ENCODE data around the gene MSMP. TPM values are rescaled to one million over a fixed set of nuclear protein-coding genes. Genes with fewer than 3 reads are reported as not detected.

The MSMP gene
- total and polyA plus RNA-seq, 2 donors (not counting 3 experiments of a cell fraction or from before 2014, with no cell fraction given) = 18.8 to 29.0 TPM

DNA sequence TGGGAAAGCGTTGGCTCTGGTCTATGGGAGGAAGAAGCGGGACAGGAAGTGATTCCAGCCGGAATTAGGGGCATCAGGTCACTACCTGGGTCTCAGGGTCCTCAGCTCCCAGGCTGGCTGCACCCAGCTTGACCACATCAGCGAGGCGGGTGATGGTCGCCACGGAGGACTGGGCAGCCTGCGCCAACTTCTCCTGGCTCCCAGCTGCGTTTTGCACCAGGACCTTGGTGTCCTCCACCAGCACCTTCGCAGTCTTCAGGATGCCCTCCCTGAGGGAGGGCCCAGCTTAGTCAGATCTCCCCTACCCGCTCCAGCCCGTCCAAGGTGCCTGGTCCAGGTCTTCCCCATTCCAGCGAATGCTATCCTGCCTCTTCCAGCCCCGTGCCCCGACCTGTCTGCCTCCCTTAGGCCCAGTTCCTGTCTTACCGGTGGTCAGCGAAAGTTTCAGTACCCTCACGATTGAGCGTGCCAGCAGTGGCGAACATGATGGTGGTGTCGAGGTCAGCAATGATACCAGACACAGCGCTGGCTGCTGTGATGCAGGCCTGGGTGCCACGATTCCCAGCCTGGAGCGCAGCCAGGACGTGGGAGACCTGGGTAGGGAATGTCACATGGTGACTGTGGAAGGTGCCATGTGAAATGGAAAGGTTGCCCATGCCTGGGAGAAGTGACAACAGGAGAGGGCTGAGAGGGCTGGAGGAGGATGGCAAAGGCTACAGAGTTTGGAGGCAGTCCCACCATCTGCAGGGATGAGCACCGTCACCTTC is 50.0 kb downstream of the MSMP start:
- CTCF ChIA-PET = interaction anchor here (2.3 kb wide), 1 partner anchor 8 kb away, joined by 17 read pairs; no protein-coding TSS in a partner anchor
- TF ChIP-seq, protein P1, sequence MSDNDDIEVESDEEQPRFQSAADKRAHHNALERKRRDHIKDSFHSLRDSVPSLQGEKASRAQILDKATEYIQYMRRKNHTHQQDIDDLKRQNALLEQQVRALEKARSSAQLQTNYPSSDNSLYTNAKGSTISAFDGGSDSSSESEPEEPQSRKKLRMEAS (IDR thresholded peaks at IDR 0.05; ENCODE audit: insufficient read depth, insufficient read length) = no peak
- TF ChIP-seq POLR2A (IDR thresholded peaks at IDR 0.05; ENCODE audit: low read depth, low read length) = no peak
- TF ChIP-seq FOS (IDR thresholded peaks at IDR 0.05; ENCODE audit: borderline replicate concordance, insufficient read depth, low read length) = no peak
- no peak for TF ChIP-seq EZH2 (IDR thresholded peaks at IDR 0.05; ENCODE audit: borderline replicate concordance, low read depth, low read length, severe bottlenecking)
- no peak for TF ChIP-seq POLR2AphosphoS5 (IDR thresholded peaks at IDR 0.05; ENCODE audit: insufficient read depth, low read depth, low read length)
- Histone ChIP-seq H2AFZ (ENCODE audit: low read depth, low read length) (no peak overlapping the region), H3K79me2 (ENCODE audit: control insufficient read depth, insufficient read depth, low read length) (no peaks in the 10 kb centered on the region), H3K4me1 (ENCODE audit: control insufficient read depth, extremely low read depth, insufficient read depth, low read length) (no peaks in the 10 kb centered on the region), H3K9me1 (replicated peaks; ENCODE audit: control insufficient read depth, extremely low read depth, insufficient read depth, low read length) (no peaks in the 10 kb centered on the region), H3K9me3 (replicated peaks; ENCODE audit: control insufficient read depth, insufficient read depth, low read length) (no peaks in the 10 kb centered on the region), H3K4me2 (ENCODE audit: insufficient read depth, low read length) (no peak overlapping the region), H3K4me3 (replicated peaks in 1 of 3; ENCODE audit: insufficient read depth in 1 of 3, low read depth in 1 of 3, low read length in 3 of 3) (no peak overlapping the region), H3K9ac (replicated peaks; ENCODE audit: extremely low read depth, insufficient read depth, low read length) (no peak overlapping the region), H3K27me3 (ENCODE audit: control insufficient read depth in 2 of 2, insufficient read depth in 2 of 2, low read length in 2 of 2) (no peaks in the 10 kb centered on the region), H3K36me3 (ENCODE audit: control insufficient read depth in 2 of 2, extremely low read depth in 1 of 2, insufficient read depth in 2 of 2, low read length in 2 of 2) (peaks cover 67 to 89% of the 10 kb centered on the region in 2 experiments), H4K20me1 (replicated peaks; ENCODE audit: control insufficient read depth, extremely low read depth, insufficient read depth, low read length) (no peaks in the 10 kb centered on the region), H3K27ac (ENCODE audit: insufficient read depth, low read depth, low read length) (no peak overlapping the region)
- FAIRE-seq (no peak), DNase-seq (ENCODE audit: low read depth, low spot score) (no peak)
- BruUV-seq (replicated peaks) = TSS peak; percentile 21
- intact Hi-C loops (cut with micrococcal nuclease) = no loop called here
- dilution Hi-C loops (cut with MboI; ENCODE audit: extremely low pct_ligation_motif_present, low sequenced_read_pairs) = no loop called here
- POLR2A ChIA-PET = no interaction called here

Small RNA genes lying within 50 kb of the gene (microRNA-seq; reads per million reads assigned to microRNA genes)
- not detected for gene MIR6852 (ENCODE audit: borderline number of aligned reads, borderline replicate concordance)
- not detected for gene MIR6853 (ENCODE audit: borderline number of aligned reads, borderline replicate concordance)

Small RNA genes lying within 50 kb of the gene (small RNA-seq; reads per million reads assigned to genes)
- not detected for gene MIR6853 (ENCODE audit: insufficient read depth, insufficient read length, low read depth, low replicate concordance)

Other genes starting within 250 kb of the MSMP start
- 22.5 and 25.3 TPM in 2 replicates for gene TESK1, start 149.0 kb downstream of the MSMP start, total RNA-seq
- gene TESK1, start 149.0 kb downstream of the MSMP start, polyA plus RNA-seq = 26.4 and 28.3 TPM in 2 replicates
- gene CD72, start 135.9 kb downstream of the MSMP start, total RNA-seq = not detected in 2 replicates
- 0.39 TPM in 1 of 2 replicates, not detected in the other for gene CD72, start 135.9 kb downstream of the MSMP start, polyA plus RNA-seq
- gene SIT1, start 103.3 kb downstream of the MSMP start, total RNA-seq = not detected in 2 replicates
- not detected in 2 replicates for gene SIT1, start 103.3 kb downstream of the MSMP start, polyA plus RNA-seq
- gene RMRP, start 96.3 kb downstream of the MSMP start, total RNA-seq = 19,118 and 22,385 TPM in 2 replicates
- gene RMRP, start 96.3 kb downstream of the MSMP start, polyA plus RNA-seq = 359 TPM in 1 of 2 replicates, not detected in the other
- 13.2 and 15.2 TPM in 2 replicates for gene CCDC107, start 96.0 kb downstream of the MSMP start, total RNA-seq
- gene CCDC107, start 96.0 kb downstream of the MSMP start, polyA plus RNA-seq = 16.0 and 18.8 TPM in 2 replicates
- 4.6 and 6.5 TPM in 2 replicates for gene ARHGEF39, start 89.1 kb downstream of the MSMP start, total RNA-seq
- gene ARHGEF39, start 89.1 kb downstream of the MSMP start, polyA plus RNA-seq = 4.0 and 4.7 TPM in 2 replicates
- gene CA9, start 80.3 kb downstream of the MSMP start, total RNA-seq = 0.42 TPM in 1 of 2 replicates, not detected in the other
- 0.18 and 0.21 TPM in 2 replicates for gene CA9, start 80.3 kb downstream of the MSMP start, polyA plus RNA-seq
- gene TPM2, start 64.4 kb downstream of the MSMP start, total RNA-seq = 257 and 279 TPM in 2 replicates
- gene TPM2, start 64.4 kb downstream of the MSMP start, polyA plus RNA-seq = 103 and 144 TPM in 2 replicates
- 424 and 450 TPM in 2 replicates for gene TLN1, start 22.1 kb downstream of the MSMP start, total RNA-seq
- 120 and 137 TPM in 2 replicates for gene TLN1, start 22.1 kb downstream of the MSMP start, polyA plus RNA-seq
- 36.4 and 39.8 TPM in 2 replicates for gene CREB3, start 21.6 kb downstream of the MSMP start, total RNA-seq
- 45.9 and 52.1 TPM in 2 replicates for gene CREB3, start 21.6 kb downstream of the MSMP start, polyA plus RNA-seq
- 158 and 196 TPM in 2 replicates for gene GBA2, start 5.0 kb downstream of the MSMP start, total RNA-seq
- 99.9 and 110 TPM in 2 replicates for gene GBA2, start 5.0 kb downstream of the MSMP start, polyA plus RNA-seq
- gene RGP1, start 5.0 kb downstream of the MSMP start, total RNA-seq = 23.3 and 29.0 TPM in 2 replicates
- gene RGP1, start 5.0 kb downstream of the MSMP start, polyA plus RNA-seq = 12.7 and 15.0 TPM in 2 replicates
- gene NPR2, start 37.3 kb upstream of the MSMP start, total RNA-seq = 25.6 and 28.7 TPM in 2 replicates
- gene NPR2, start 37.3 kb upstream of the MSMP start, polyA plus RNA-seq = 14.4 and 16.4 TPM in 2 replicates
- gene SPAG8, start 58.0 kb upstream of the MSMP start, total RNA-seq = 0.69 TPM in 1 of 2 replicates, not detected in the other
- 0.21 TPM in 2 replicates for gene SPAG8, start 58.0 kb upstream of the MSMP start, polyA plus RNA-seq
- 27.2 and 37.4 TPM in 2 replicates for gene HINT2, start 60.8 kb upstream of the MSMP start, total RNA-seq
- 41.6 and 42.1 TPM in 2 replicates for gene HINT2, start 60.8 kb upstream of the MSMP start, polyA plus RNA-seq
- gene FAM221B, start 74.5 kb upstream of the MSMP start, total RNA-seq = not detected in 2 replicates
- not detected in 2 replicates for gene FAM221B, start 74.5 kb upstream of the MSMP start, polyA plus RNA-seq
- 2.5 and 2.9 TPM in 2 replicates for gene TMEM8B, start 75.0 kb upstream of the MSMP start, total RNA-seq
- gene TMEM8B, start 75.0 kb upstream of the MSMP start, polyA plus RNA-seq = 3.6 and 3.8 TPM in 2 replicates
- not detected in 2 replicates for gene OR13J1, start 116.1 kb upstream of the MSMP start, total RNA-seq
- gene OR13J1, start 116.1 kb upstream of the MSMP start, polyA plus RNA-seq = not detected in 2 replicates
- gene HRCT1, start 151.9 kb upstream of the MSMP start, total RNA-seq = 1.2 and 5.2 TPM in 2 replicates
- gene HRCT1, start 151.9 kb upstream of the MSMP start, polyA plus RNA-seq = 7.0 and 9.9 TPM in 2 replicates
- gene SPAAR, start 155.2 kb upstream of the MSMP start, total RNA-seq = 13.0 and 24.8 TPM in 2 replicates
- 20.8 and 23.0 TPM in 2 replicates for gene SPAAR, start 155.2 kb upstream of the MSMP start, polyA plus RNA-seq
- not detected in 2 replicates for gene OR2S2, start 203.9 kb upstream of the MSMP start, total RNA-seq
- not detected in 2 replicates for gene OR2S2, start 203.9 kb upstream of the MSMP start, polyA plus RNA-seq